Fibroblast of lung (primary cell): Measurements from ENCODE around the gene MGAT4C.

ENCODE experiments used
- EZH2 ChIP-seq: IDR thresholded peaks from 2 replicates; pipeline ENCODE4 v1.5.1; 2012; ENCODE audit warnings: low read length, control low read depth, mild to moderate bottlenecking; ENCODE audit errors: missing control alignments
- TF ChIP-seq, protein P1 (sequence below), 2 donors: IDR thresholded peaks in 1 of 2; conservative IDR thresholded peaks in 1 of 2; 1 replicate in 1 of 2; 2 replicates in 1 of 2; pipeline ENCODE4 v1.5.1; 2011 to 2012; ENCODE audit warnings: low read length in 2 of 2, control low read depth in 1 of 2, inconsistent platforms in 1 of 2, low read depth in 1 of 2, mild to moderate bottlenecking in 1 of 2

DNA sequence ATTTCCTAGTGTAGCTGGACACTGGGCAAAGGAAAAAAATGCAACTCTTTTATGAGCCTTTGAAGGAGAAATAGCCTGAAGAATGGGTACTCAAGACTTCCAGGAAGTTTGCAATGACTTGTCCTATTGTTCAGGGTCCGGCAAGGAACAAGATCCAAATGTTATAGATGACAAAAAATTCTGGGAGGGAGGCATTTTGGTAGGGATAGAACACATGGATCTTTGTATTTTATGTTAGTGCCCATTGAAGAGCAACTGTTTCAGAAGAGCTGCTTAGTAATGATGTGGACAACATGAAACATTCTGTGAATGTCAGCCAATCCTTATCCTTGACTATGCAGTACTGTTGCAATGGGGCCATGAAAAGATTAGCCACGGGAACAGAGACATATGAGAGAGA is 138.0 kb downstream of the MGAT4C start:
- TF ChIP-seq, protein P1, sequence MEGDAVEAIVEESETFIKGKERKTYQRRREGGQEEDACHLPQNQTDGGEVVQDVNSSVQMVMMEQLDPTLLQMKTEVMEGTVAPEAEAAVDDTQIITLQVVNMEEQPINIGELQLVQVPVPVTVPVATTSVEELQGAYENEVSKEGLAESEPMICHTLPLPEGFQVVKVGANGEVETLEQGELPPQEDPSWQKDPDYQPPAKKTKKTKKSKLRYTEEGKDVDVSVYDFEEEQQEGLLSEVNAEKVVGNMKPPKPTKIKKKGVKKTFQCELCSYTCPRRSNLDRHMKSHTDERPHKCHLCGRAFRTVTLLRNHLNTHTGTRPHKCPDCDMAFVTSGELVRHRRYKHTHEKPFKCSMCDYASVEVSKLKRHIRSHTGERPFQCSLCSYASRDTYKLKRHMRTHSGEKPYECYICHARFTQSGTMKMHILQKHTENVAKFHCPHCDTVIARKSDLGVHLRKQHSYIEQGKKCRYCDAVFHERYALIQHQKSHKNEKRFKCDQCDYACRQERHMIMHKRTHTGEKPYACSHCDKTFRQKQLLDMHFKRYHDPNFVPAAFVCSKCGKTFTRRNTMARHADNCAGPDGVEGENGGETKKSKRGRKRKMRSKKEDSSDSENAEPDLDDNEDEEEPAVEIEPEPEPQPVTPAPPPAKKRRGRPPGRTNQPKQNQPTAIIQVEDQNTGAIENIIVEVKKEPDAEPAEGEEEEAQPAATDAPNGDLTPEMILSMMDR (conservative IDR thresholded peaks at IDR 0.05 in 1 of 2, IDR thresholded peaks at IDR 0.05 in 1 of 2; ENCODE audit: low read depth in 1 of 2, low read length in 2 of 2), result no peak
- TF ChIP-seq EZH2, result no peak
